ENCODE results near the gene KHDRBS2. TPM values are rescaled to one million over a fixed set of nuclear protein-coding genes. Genes with fewer than 3 reads are reported as not detected.

Gene KHDRBS2
- total and polyA plus RNA-seq, 2 donors (not counting 1 experiment from before 2014, with no cell fraction given), result 8.9 to 9.4 TPM

DNA sequence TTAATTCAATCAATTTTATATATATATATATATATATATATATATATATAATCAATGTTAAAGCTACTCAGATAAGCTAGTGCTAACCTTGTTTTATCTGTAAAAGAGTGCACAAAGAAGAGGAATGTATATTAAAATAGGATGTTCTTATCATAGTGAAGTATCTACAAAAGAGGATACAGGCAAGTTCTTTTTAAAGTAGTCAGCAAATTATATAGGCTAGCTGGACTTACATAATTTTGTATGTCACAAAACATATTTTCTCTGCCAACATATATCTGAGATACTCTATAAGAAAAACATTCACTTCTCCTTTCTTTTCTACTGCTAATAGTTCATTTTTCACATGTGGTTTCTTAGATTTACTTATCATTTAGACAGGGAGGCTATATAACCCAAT is 39.9 kb downstream of the KHDRBS2 start:
- ATAC-seq (ENCODE audit: low read depth) (no peak), DNase-seq (no peak)
- H2AFZ ChIP-seq (ENCODE audit: insufficient read depth, low read depth, low read length, poor library complexity, severe bottlenecking), result no peak overlapping the region
- no peak overlapping the region for H3K27ac ChIP-seq (ENCODE audit: low read length in 2 of 2)
- H3K4me3 Mint-ChIP-seq, result no peak overlapping the region
- no peaks in the 10 kb centered on the region for H3K27me3 ChIP-seq (replicated peaks in 1 of 4; ENCODE audit: control extremely low read depth in 1 of 4, control insufficient read depth in 3 of 4, insufficient read depth in 4 of 4, low read length in 3 of 4)
- peaks cover 0 to 18% of the 10 kb centered on the region in 2 donors for H3K4me1 ChIP-seq (ENCODE audit: control insufficient read depth in 2 of 2, insufficient read depth in 2 of 2, low read length in 2 of 2)
- no peak overlapping the region for H3K27ac Mint-ChIP-seq
- no peak overlapping the region for H3K4me2 ChIP-seq (replicated peaks; ENCODE audit: low read depth, low read length, poor library complexity, severe bottlenecking)
- peaks cover 26% of the 10 kb centered on the region for H3K79me2 ChIP-seq (ENCODE audit: control insufficient read depth, insufficient read depth, low read length)
- TF ChIP-seq CTCF (IDR thresholded peaks at IDR 0.05) (no peak), EZH2 (IDR thresholded peaks at IDR 0.05; ENCODE audit: borderline replicate concordance, insufficient read depth, low read depth, low read length, poor library complexity, severe bottlenecking) (no peak)
- H3K9me3 ChIP-seq (ENCODE audit: control extremely low read depth in 1 of 3, control insufficient read depth in 2 of 3, insufficient read depth in 1 of 3, low read length in 2 of 3), result no peaks in the 10 kb centered on the region
- H3K9ac ChIP-seq (ENCODE audit: low read length), result no peak overlapping the region
- H3K4me1 Mint-ChIP-seq, result peaks cover 27% of the 10 kb centered on the region
- CTCF ChIA-PET, result no interaction called here
- intact Hi-C loops (cut with micrococcal nuclease), result no loop called here
- H4K20me1 ChIP-seq (ENCODE audit: control insufficient read depth, insufficient read depth, low read length, poor library complexity, severe bottlenecking), result peaks cover 19% of the 10 kb centered on the region
- H3K9me3 Mint-ChIP-seq (ENCODE audit: insufficient read depth), result no peaks in the 10 kb centered on the region
- H3K4me3 ChIP-seq (ENCODE audit: control extremely low read depth in 1 of 5, extremely low read depth in 1 of 5, insufficient read depth in 1 of 5, low read depth in 2 of 5, low read length in 4 of 5), result no peak overlapping the region
- H3K27me3 Mint-ChIP-seq, result no peaks in the 10 kb centered on the region
- POLR2A ChIA-PET, result no interaction called here
- H3K36me3 ChIP-seq (replicated peaks in 1 of 2; ENCODE audit: control extremely low read depth in 1 of 2, control insufficient read depth in 1 of 2, extremely low read depth in 1 of 2, insufficient read depth in 2 of 2, low read length in 1 of 2), result no peaks in the 10 kb centered on the region

- H3K4me1 ChIP-seq (ENCODE audit: control insufficient read depth in 2 of 2, insufficient read depth in 2 of 2, low read length in 2 of 2), result no peaks in the 10 kb centered on the region
- intact Hi-C loops (cut with micrococcal nuclease), result no loop called here
- ATAC-seq (ENCODE audit: low read depth), result no peak
- DNase-seq, result no peak
- H3K79me2 ChIP-seq (ENCODE audit: control insufficient read depth, insufficient read depth, low read length), result peaks cover 6% of the 10 kb centered on the region
- peaks cover 5% of the 10 kb centered on the region for H4K20me1 ChIP-seq (ENCODE audit: control insufficient read depth, insufficient read depth, low read length, poor library complexity, severe bottlenecking)
- no peaks in the 10 kb centered on the region for H3K36me3 ChIP-seq (replicated peaks in 1 of 2; ENCODE audit: control extremely low read depth in 1 of 2, control insufficient read depth in 1 of 2, extremely low read depth in 1 of 2, insufficient read depth in 2 of 2, low read length in 1 of 2)
- H3K27ac ChIP-seq (ENCODE audit: low read length in 2 of 2), result no peak overlapping the region
- H3K27ac Mint-ChIP-seq, result no peak overlapping the region
- H3K4me3 Mint-ChIP-seq, result no peak overlapping the region
- H3K9me3 Mint-ChIP-seq (ENCODE audit: insufficient read depth), result no peaks in the 10 kb centered on the region
- WGBS (ENCODE audit: insufficient coverage), result 100% methylated on average over 1 of the region's 5 CpGs
- peaks cover 0 to 3% (median 2%) of the 10 kb centered on the region in 3 donors for H3K9me3 ChIP-seq (ENCODE audit: control extremely low read depth in 1 of 3, control insufficient read depth in 2 of 3, insufficient read depth in 1 of 3, low read length in 2 of 3)
- H3K4me2 ChIP-seq (replicated peaks; ENCODE audit: low read depth, low read length, poor library complexity, severe bottlenecking), result no peak overlapping the region
- H3K4me3 ChIP-seq (ENCODE audit: control extremely low read depth in 1 of 5, extremely low read depth in 1 of 5, insufficient read depth in 1 of 5, low read depth in 2 of 5, low read length in 4 of 5), result no peak overlapping the region
- TF ChIP-seq EZH2 (IDR thresholded peaks at IDR 0.05; ENCODE audit: borderline replicate concordance, insufficient read depth, low read depth, low read length, poor library complexity, severe bottlenecking) (no peak), CTCF (IDR thresholded peaks at IDR 0.05) (no peak)
- H3K27me3 Mint-ChIP-seq, result no peaks in the 10 kb centered on the region
- no peaks in the 10 kb centered on the region for H3K27me3 ChIP-seq (replicated peaks in 1 of 4; ENCODE audit: control extremely low read depth in 1 of 4, control insufficient read depth in 3 of 4, insufficient read depth in 4 of 4, low read length in 3 of 4)
- CTCF ChIA-PET, result no interaction called here
- H3K4me1 Mint-ChIP-seq, result no peaks in the 10 kb centered on the region
- H2AFZ ChIP-seq (ENCODE audit: insufficient read depth, low read depth, low read length, poor library complexity, severe bottlenecking), result no peak overlapping the region
- H3K9ac ChIP-seq (ENCODE audit: low read length), result no peak overlapping the region
- POLR2A ChIA-PET, result interaction anchor here (0.6 kb wide), 1 partner anchor 149 kb away, joined by 3 read pairs; no protein-coding TSS in a partner anchor
Measured at GRCh38 chr6:62236784-62237183, 49.2 kb downstream of the KHDRBS2 start.
